GM21447 (cell line): ENCODE measurements around the gene FOXP4.

Experiments used
- ATAC-seq: cut with Tn5 transposase; IDR thresholded peaks from one replicate; pipeline ENCODE4 v1.9.1; 2021; ENCODE audit not compliant: unreplicated experiment

The FOXP4 gene

GRCh38 chr6:41641352-41641925, 95.3 kb downstream of the FOXP4 start:
- ATAC-seq: no peak

- no peak for ATAC-seq
These were observed 96.1 kb downstream of the FOXP4 start for GRCh38 chr6:41642090-41642959.

- no peak for ATAC-seq
These were observed 97.0 kb downstream of the FOXP4 start for GRCh38 chr6:41642960-41643898.

- ATAC-seq: no peak
These were observed 97.7 kb downstream of the FOXP4 start for GRCh38 chr6:41643899-41644269.

GRCh38 chr6:41644297-41644879, 98.2 kb downstream of the FOXP4 start:
- ATAC-seq: no peak

GRCh38 chr6:41645007-41645618, 98.9 kb downstream of the FOXP4 start:
- ATAC-seq: no peak

GRCh38 chr6:41646026-41646795, 100.0 kb downstream of the FOXP4 start:
- ATAC-seq: no peak

- ATAC-seq: no peak
These were observed 100.9 kb downstream of the FOXP4 start for GRCh38 chr6:41647061-41647511.

- ATAC-seq: no peak
These were observed 101.9 kb downstream of the FOXP4 start for GRCh38 chr6:41648070-41648585.

GRCh38 chr6:41648921-41649320, 102.7 kb downstream of the FOXP4 start:
- no peak for ATAC-seq

GRCh38 chr6:41649596-41649995, 103.4 kb downstream of the FOXP4 start:
- no peak for ATAC-seq

- ATAC-seq: no peak
These were observed 103.9 kb downstream of the FOXP4 start for GRCh38 chr6:41650120-41650519.

- no peak for ATAC-seq
These were observed 105.2 kb downstream of the FOXP4 start for GRCh38 chr6:41651246-41651961.
